Upper lobe of right lung (tissue), 1 donor: ENCODE measurements around the gene FMNL1. TPM values are rescaled to one million over a fixed set of nuclear protein-coding genes. Genes with fewer than 3 reads are reported as not detected.
A peak's percentile ranks its signal among the peaks of the same experiment; 100 is the strongest.

ENCODE experiments used
- ATAC-seq: fragments of 200-7000 bp; cut with Tn5 transposase; one replicate; pipeline ENCODE4 v1.9.1; 2020; ENCODE audit warnings: mild to moderate bottlenecking, moderate library complexity
- DNase-seq: peaks from one replicate; pipeline ENCODE4 v3.0.0-alpha.2; 2020
- H3K27ac ChIP-seq: fragments of 200-600 bp; one replicate; pipeline ENCODE4 v1.8.0; 2022
- H3K27me3 ChIP-seq: fragments of 200-600 bp; one replicate; pipeline ENCODE4 v1.8.0; 2022; ENCODE audit warnings: mild to moderate bottlenecking
- H3K36me3 ChIP-seq: fragments of 200-600 bp; one replicate; pipeline ENCODE4 v1.8.0; 2022
- H3K4me1 ChIP-seq: fragments of 200-600 bp; one replicate; pipeline ENCODE4 v1.8.0; 2022
- H3K4me3 ChIP-seq: fragments of 200-600 bp; one replicate; pipeline ENCODE4 v1.8.0; 2022; ENCODE audit warnings: mild to moderate bottlenecking
- H3K9me3 ChIP-seq: fragments of 200-600 bp; one replicate; pipeline ENCODE4 v1.8.0; 2022
- intact Hi-C: fragments of 100-400 bp; cut with DNase I; formaldehyde crosslinking; loops from one replicate; pipeline ENCODE4 v1.11.0; 2022
- total RNA-seq: library from RNA; stranded (reverse); fragmentation: NEBNext Ultra II Directional; extraction: Animal tissue kit (Norgen Biotek cat#: 25700); gene quantifications from one replicate; pipeline ENCODE4 v1.2.1, GENCODE V29; 2021
- TF ChIP-seq, protein P1 (sequence below): fragments of 200-600 bp; IDR thresholded peaks from one replicate; pipeline ENCODE4 v1.8.0; 2022; ENCODE audit warnings: antibody characterized with exemption
- donor health status: DM: no; HTN: yes; CAD: no; lungs with severe emphysema.

FMNL1 gene
- total RNA-seq, 1 donor from 2014 or later, result 62.3 TPM

DNA sequence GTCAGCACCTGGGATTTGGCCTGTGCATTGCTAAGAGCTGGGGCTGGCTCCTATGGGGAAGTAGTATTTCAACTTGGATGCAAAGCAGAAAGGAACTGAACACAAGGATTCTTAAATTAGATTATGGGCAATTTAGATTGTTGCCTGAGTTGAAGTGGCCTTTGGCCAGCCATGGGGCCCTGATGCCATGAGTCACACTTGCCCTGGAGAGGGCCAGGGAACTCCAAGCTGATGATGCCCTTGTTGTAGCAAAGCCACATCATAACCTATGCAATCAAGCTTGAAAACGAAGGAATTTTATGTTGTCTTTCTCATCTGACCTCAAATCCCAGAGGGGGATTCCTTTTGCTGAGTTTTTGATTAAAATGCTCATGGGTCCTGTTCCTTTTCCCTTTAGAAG lies 44.1 kb downstream of the FMNL1 start:
- intact Hi-C loops, result no loop called here
- H3K27me3 ChIP-seq, result no peaks in the 10 kb centered on the region
- H3K4me1 ChIP-seq, result peaks cover 14% of the 10 kb centered on the region
- no peak overlapping the region for H3K4me3 ChIP-seq
- TF ChIP-seq, protein P1, sequence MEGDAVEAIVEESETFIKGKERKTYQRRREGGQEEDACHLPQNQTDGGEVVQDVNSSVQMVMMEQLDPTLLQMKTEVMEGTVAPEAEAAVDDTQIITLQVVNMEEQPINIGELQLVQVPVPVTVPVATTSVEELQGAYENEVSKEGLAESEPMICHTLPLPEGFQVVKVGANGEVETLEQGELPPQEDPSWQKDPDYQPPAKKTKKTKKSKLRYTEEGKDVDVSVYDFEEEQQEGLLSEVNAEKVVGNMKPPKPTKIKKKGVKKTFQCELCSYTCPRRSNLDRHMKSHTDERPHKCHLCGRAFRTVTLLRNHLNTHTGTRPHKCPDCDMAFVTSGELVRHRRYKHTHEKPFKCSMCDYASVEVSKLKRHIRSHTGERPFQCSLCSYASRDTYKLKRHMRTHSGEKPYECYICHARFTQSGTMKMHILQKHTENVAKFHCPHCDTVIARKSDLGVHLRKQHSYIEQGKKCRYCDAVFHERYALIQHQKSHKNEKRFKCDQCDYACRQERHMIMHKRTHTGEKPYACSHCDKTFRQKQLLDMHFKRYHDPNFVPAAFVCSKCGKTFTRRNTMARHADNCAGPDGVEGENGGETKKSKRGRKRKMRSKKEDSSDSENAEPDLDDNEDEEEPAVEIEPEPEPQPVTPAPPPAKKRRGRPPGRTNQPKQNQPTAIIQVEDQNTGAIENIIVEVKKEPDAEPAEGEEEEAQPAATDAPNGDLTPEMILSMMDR, result no peak
- no peaks in the 10 kb centered on the region for H3K9me3 ChIP-seq
- peaks cover 71% of the 10 kb centered on the region for H3K36me3 ChIP-seq
- H3K27ac ChIP-seq, result no peak overlapping the region
- ATAC-seq (no peak), DNase-seq (no peak)

DNA sequence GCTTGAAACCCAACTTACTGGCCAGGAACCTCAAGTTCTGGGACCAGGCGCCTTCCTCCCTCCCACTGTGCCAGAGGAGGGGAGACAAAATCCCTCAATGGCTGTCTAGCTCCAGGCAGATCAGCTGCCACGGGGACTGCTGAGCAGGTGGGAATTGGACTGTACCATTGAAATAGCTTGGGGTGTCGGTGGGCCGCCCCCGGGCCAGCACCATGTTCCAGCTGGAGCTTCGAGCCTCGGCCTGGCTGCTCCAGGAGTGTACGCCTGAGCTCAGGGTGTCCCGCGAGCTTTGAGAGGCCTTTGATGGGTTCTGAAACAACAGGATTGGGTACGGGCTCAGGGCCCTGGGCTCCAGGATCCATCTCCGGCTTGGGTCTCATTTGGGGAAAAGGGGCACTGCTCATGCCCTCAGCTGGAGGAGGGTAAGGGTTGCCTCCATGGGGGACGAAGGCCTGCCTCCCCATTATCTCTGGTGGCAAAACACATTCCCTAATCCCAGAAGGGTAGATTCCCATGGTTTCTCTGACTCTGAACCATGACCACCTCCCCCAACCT lies 44.8 kb downstream of the FMNL1 start:
- Histone ChIP-seq H3K36me3 (peaks cover 76% of the 10 kb centered on the region), H3K9me3 (no peaks in the 10 kb centered on the region), H3K4me1 (peaks cover 13% of the 10 kb centered on the region), H3K27ac (no peak overlapping the region), H3K4me3 (no peak overlapping the region), H3K27me3 (no peaks in the 10 kb centered on the region)
- DNase-seq (no peak), ATAC-seq (no peak)
- intact Hi-C loops, result no loop called here
- TF ChIP-seq, protein P1, result no peak

DNA sequence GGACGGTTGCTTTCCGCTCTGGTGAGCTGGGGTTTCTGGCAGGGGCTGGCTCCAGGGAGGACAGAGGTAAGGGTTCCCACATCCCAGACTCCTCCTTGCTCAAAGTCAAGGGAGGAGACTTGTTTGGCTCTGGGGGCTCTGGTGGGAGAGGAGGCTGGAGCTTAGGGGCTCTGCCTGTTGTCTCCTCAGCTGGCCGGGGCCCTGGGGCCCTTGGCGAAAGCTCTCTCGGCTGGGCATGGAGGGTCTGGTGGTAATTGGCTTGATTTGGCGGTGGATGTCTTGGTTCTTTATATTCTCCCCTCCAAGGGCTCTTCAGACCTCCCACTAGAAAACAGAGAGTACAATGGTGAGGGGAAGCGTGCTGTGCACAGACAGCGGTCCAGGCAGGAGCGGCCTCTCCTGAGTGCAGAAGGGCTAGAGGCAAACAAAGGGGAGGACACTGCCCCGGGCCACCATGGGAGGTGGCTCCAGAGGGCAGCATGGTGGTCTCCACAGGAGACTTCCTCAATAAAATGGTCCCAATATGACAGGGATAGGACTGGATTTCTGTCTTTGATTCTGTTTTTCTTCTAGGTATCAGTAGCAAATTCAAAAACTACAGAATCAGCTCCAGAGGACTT lies 45.9 kb downstream of the FMNL1 start:
- no peaks in the 10 kb centered on the region for H3K9me3 ChIP-seq
- no peaks in the 10 kb centered on the region for H3K27me3 ChIP-seq
- peaks cover 87% of the 10 kb centered on the region for H3K36me3 ChIP-seq
- ATAC-seq (no peak), DNase-seq (no peak)
- intact Hi-C loops, result no loop called here
- no peak overlapping the region for H3K27ac ChIP-seq
- TF ChIP-seq, protein P1, result no peak
- peaks cover 6% of the 10 kb centered on the region for H3K4me1 ChIP-seq
- H3K4me3 ChIP-seq, result no peak overlapping the region

DNA sequence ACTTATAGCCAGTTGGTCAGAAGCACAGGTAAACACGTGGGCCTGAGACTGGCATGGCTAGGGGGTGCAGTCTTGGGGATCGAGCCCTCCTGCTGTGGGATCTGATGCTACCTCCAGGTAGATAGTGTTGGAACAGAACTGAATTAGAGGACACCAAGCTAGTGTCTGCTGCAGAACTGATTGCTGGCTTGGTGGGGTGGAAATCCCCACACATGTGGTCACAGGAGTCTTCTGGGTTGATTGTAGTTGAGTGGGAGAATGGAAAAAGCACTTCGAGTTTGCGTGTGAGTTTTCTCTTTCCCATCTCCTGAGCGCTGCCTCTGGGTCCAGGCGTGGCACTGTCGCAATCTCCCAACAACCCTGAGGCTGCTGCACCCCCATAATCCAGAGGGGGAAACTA lies 48.2 kb downstream of the FMNL1 start:
- Histone ChIP-seq H3K9me3 (no peaks in the 10 kb centered on the region), H3K4me1 (no peaks in the 10 kb centered on the region), H3K36me3 (peaks cover 92% of the 10 kb centered on the region), H3K27ac (no peak overlapping the region), H3K27me3 (no peaks in the 10 kb centered on the region), H3K4me3 (no peak overlapping the region)
- intact Hi-C loops, result loop anchor here (5.0 kb wide), 1 partner anchor 117 kb away; no protein-coding TSS in a partner anchor
- ATAC-seq (no peak), DNase-seq (no peak)
- TF ChIP-seq, protein P1, result no peak

DNA sequence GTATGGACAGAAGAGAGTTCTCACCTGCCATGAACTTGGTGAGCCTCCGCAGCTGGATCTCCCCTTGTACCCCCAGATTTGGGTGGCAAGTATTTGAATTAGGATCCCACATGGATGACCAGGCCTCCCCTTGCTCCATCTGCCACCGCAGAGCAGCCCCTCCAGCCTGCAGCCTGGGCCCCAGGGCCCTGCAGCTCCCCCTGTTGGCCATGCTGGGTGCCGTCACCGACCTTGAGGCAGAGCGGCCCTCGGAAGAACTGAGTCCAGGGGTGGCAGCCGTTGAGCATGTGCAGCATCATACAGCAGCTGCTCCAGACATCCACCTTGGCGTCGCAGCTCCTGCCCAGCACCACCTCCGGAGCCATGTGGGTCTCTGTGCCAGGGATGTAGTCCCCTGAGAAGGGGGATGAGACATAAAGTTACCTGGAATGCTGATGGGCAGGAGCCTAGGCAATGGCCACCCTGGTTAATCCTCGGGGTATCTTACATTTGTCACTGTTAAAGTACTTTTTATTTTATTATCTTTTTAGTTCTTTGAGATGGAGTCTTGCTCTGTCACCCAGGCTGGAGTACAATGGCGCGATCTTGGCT lies 49.2 kb downstream of the FMNL1 start:
- Histone ChIP-seq H3K4me1 (no peaks in the 10 kb centered on the region), H3K36me3 (peaks cover 82% of the 10 kb centered on the region), H3K4me3 (no peak overlapping the region), H3K27me3 (no peaks in the 10 kb centered on the region), H3K27ac (no peak overlapping the region), H3K9me3 (no peaks in the 10 kb centered on the region)
- ATAC-seq (peak; percentile 61), DNase-seq (peak; percentile 68)
- intact Hi-C loops, result loop anchor here (5.0 kb wide), 1 partner anchor 116 kb away; no protein-coding TSS in a partner anchor
- TF ChIP-seq, protein P1, result peak; percentile 49
